Left colon (tissue), 2 donors: ENCODE measurements around the gene MEGF11. TPM values are rescaled to one million over a fixed set of nuclear protein-coding genes. Genes with fewer than 3 reads are reported as not detected.

Experiments used
- ATAC-seq: fragments of 200-7000 bp; cut with Tn5 transposase; one replicate; pipeline ENCODE4 v1.9.1; 2020; ENCODE audit warnings: mild to moderate bottlenecking, moderate library complexity
- DNase-seq, 2 donors: peaks; one replicate each; pipeline ENCODE4 v3.0.0-alpha.2; 2020
- intact Hi-C, 2 donors: fragments of 100-400 bp; cut with DNase I in 1 of 2; cut with micrococcal nuclease in 1 of 2; formaldehyde crosslinking; loops; one replicate each; pipeline versions ENCODE4 v1.11.2 to v1.14.0; 2022; cut with DNase I, micrococcal nuclease
- total RNA-seq, 2 donors: library from RNA; stranded (reverse); fragmentation: NEBNext Ultra II Directional; extraction: Animal tissue kit (Norgen Biotek cat#: 25700); gene quantifications; one replicate each; pipeline ENCODE4 v1.2.1, GENCODE V29; 2021
- donor health status: DM: no; HTN: no; CAD: no.
- donor health status: DM: yes; HTN: yes; CAD: no.

Gene MEGF11
- total RNA-seq, 2 donors from 2014 or later: not detected

GRCh38 chr15:66089509-66089908 is 164.0 kb downstream of the MEGF11 start:
- ATAC-seq (no peak), DNase-seq (no peak)
- intact Hi-C loops: no loop called here

GRCh38 chr15:66089049-66089448 is 164.5 kb downstream of the MEGF11 start:
- intact Hi-C loops: no loop called here
- ATAC-seq (no peak), DNase-seq (no peak)

GRCh38 chr15:66085128-66085527 is 168.4 kb downstream of the MEGF11 start:
- DNase-seq: no peak
- no peak for ATAC-seq
- intact Hi-C loops: no loop called here

GRCh38 chr15:66084704-66085103 is 168.8 kb downstream of the MEGF11 start:
- no peak for ATAC-seq
- intact Hi-C loops: no loop called here
- no peak for DNase-seq

- peak; percentile 94 for ATAC-seq
- peak; percentile 36 to 47 for DNase-seq
- intact Hi-C loops: no loop called here
Observed at GRCh38 chr15:66080717-66081398, 172.7 kb downstream of the MEGF11 start.

GRCh38 chr15:66078929-66079275 is 174.6 kb downstream of the MEGF11 start:
- intact Hi-C loops: no loop called here
- no peak for ATAC-seq
- DNase-seq: no peak

- intact Hi-C loops: no loop called here
- ATAC-seq (no peak), DNase-seq (no peak)
Observed at GRCh38 chr15:66078196-66078928, 175.2 kb downstream of the MEGF11 start.

GRCh38 chr15:66077320-66077663 is 176.3 kb downstream of the MEGF11 start:
- intact Hi-C loops: no loop called here
- ATAC-seq (no peak), DNase-seq (no peak)

GRCh38 chr15:66076591-66077319 is 176.8 kb downstream of the MEGF11 start:
- DNase-seq (no peak), ATAC-seq (no peak)
- intact Hi-C loops: no loop called here

- ATAC-seq: no peak
- DNase-seq: no peak
- intact Hi-C loops: no loop called here
Observed at GRCh38 chr15:66075947-66076346, 177.6 kb downstream of the MEGF11 start.

GRCh38 chr15:66072616-66073361 is 180.8 kb downstream of the MEGF11 start:
- DNase-seq (no peak), ATAC-seq (no peak)
- intact Hi-C loops: no loop called here

- no peak for ATAC-seq
- DNase-seq: no peak
- intact Hi-C loops: no loop called here
Observed at GRCh38 chr15:66071921-66072295, 181.6 kb downstream of the MEGF11 start.

GRCh38 chr15:66071160-66071920 is 182.2 kb downstream of the MEGF11 start:
- ATAC-seq: no peak
- no peak for DNase-seq
- intact Hi-C loops: no loop called here

- no peak for ATAC-seq
- intact Hi-C loops: no loop called here
Observed at GRCh38 chr15:66070220-66070934, 183.2 kb downstream of the MEGF11 start.

GRCh38 chr15:66069751-66070150 is 183.8 kb downstream of the MEGF11 start:
- no peak for DNase-seq
- intact Hi-C loops: no loop called here
- ATAC-seq: no peak

More at GRCh38 chr15:66070220-66070934, 183.2 kb downstream of the MEGF11 start:
- DNase-seq: no peak

GRCh38 chr15:66068801-66069200 is 184.7 kb downstream of the MEGF11 start:
- intact Hi-C loops: no loop called here
- DNase-seq: no peak
- no peak for ATAC-seq

GRCh38 chr15:66067687-66068086 is 185.9 kb downstream of the MEGF11 start:
- ATAC-seq: no peak
- no peak for DNase-seq
- intact Hi-C loops: no loop called here

- ATAC-seq: no peak
- no peak for DNase-seq
- intact Hi-C loops: no loop called here
Observed at GRCh38 chr15:66066481-66066880, 187.1 kb downstream of the MEGF11 start.
